Right lung (tissue), 5 donors: Measurements from ENCODE around the gene FOLR1. TPM values are rescaled to one million over a fixed set of nuclear protein-coding genes. Genes with fewer than 3 reads are reported as not detected.
"Not testable (repeated sequence)": the region's sequence is repeated elsewhere in the genome, so short reads cannot be mapped to it uniquely, and the experiment has no call there.

ENCODE experiments used
- DNase-seq, 2 donors: peaks; one replicate each; pipeline ENCODE4 v3.0.0-alpha.2; 2013
- polyA plus RNA-seq, 5 donors: library from polyadenylated mRNA; unstranded; fragments of 120-200 nt; gene quantifications; one replicate each; pipeline versions ENCODE4 v1.2.1 to v1.2.3, GENCODE V29; 2013; ENCODE audit warnings: inconsistent platforms in 1 of 5, low replicate concordance in 1 of 5; ENCODE audit not compliant: insufficient read length in 5 of 5, insufficient read depth in 1 of 5

FOLR1 gene
- polyA plus RNA-seq, 5 donors: 52.6 to 97.6 (median 70.6) TPM

- DNase-seq: no peak
These were observed 12.7 kb upstream of the FOLR1 start for GRCh38 chr11:72179049-72179803.

DNA sequence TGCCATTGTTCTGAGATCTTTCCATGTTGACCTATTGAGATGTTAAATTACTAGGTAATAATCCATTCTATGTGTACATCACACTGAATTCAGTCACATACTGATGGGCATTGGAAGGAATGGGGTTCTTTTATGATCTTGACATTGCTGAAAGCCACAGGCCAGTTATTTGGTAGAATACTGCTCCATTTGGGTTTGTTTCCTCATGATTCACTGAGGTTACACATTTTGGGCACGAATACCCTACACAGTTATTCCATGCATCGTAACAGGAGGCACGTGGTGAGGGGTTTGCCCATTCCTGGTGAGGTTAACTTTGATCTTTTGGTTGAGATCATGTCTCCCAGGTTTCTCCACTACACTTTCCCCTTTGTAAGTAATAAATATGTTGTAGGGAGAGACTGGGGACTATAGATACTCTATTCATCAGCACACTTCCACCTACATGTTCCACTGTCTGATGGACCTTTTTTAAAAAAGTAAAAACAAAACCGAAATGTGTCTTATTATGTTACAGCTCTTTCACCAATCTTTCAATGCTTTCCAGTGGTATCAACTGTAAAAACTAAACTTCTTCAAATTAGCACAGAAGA is 12.0 kb upstream of the FOLR1 start:
- no peak for DNase-seq

DNA sequence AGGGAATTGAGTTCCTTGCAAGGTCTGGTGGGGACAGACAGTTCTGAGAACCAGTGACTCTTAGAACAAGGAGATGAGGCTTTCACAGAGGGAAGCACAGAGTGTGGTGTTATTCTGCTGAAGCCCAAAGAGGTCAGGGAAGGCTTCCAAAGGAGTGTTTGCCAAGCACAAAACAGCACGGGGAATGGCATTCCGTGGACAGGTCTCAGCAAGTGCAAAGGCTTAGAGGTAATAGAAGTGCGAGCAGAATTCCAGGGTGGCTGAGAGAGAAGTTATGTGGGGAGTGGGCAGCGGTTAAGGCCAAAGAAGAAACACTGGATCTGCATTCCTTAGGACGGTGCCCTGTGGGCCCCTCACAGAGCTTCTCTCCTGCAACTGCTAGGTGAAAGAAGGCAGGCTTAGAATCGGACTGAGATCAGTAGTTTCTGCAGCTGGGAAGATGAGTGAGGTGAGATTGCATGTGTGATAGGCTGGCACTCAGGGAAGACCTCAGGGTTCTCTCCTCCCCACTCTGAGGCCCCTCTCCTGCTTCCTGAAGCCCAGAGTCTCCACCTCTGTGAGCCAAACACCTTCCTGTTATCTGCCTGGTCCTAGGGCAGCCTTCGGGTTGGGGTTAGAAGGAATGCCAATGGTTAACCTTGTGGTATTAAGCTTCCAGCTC is 10.9 kb upstream of the FOLR1 start:
- DNase-seq: not testable (repeated sequence)

DNA sequence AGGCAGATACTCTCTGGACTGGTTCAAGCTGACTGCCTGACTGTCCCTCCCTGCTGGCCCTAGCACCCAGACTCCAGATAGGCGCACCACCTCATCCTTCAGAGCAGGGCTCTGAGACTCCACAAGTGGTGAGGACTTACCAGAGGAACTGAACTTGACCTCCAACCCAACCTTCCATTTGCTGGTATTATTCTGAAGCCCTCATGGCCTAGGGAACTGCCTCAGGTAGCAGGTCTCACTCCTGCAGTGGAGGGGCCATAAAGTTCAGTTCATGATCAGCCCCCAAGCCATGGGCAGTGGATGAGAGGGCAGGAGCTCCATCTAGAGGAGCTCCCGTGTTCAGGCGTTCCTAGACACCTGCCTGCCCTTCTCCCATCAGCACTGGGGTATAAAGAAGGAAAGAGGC is 10.4 kb upstream of the FOLR1 start:
- DNase-seq: not testable (repeated sequence)

GRCh38 chr11:72188267-72188666 is 3.7 kb upstream of the FOLR1 start:
- no peak for DNase-seq

GRCh38 chr11:72189455-72190250 is 2.3 kb upstream of the FOLR1 start:
- peak; percentile 89 to 92 for DNase-seq

- no peak for DNase-seq
These were observed 1.3 kb upstream of the FOLR1 start for GRCh38 chr11:72190631-72191071.

DNA sequence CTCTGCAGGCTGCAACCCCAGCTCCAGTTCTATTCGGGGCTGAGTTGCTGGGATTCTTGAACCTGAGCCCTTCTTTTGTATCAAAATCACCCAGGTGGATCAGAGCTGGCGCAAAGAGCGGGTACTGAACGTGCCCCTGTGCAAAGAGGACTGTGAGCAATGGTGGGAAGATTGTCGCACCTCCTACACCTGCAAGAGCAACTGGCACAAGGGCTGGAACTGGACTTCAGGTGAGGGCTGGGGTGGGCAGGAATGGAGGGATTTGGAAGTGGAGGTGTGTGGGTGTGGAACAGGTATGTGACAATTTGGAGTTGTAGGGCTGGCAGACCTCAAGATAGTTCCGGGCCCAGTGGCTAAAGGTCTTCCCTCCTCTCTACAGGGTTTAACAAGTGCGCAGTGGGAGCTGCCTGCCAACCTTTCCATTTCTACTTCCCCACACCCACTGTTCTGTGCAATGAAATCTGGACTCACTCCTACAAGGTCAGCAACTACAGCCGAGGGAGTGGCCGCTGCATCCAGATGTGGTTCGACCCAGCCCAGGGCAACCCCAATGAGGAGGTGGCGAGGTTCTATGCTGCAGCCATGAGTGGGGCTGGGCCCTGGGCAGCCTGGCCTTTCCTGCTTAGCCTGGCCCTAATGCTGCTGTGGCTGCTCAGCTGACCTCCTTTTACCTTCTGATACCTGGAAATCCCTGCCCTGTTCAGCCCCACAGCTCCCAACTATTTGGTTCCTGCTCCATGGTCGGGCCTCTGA is 3.8 kb downstream of the FOLR1 start:
- DNase-seq: no peak

GRCh38 chr11:72201445-72201844 is 9.5 kb downstream of the FOLR1 start:
- not testable (repeated sequence) for DNase-seq

DNA sequence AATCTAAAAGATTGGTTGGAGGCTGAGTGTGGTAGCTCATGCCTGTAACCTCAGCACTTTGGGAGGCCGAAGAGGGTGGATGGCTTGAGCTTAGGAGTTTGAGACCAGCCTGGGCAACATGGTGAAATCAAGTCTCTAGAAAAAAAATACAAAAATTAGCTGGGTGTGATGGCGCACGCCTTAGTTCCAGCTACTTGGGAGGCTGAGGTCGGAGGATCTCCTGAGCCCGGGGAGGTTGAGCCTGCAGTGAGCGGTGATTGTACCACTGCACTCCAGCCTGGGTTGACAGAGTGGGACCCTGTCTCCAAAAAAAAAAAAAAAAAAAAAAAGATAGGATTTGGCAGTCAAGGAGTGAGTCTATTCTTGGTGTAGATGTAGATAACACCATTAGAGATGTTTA is 10.6 kb downstream of the FOLR1 start:
- no peak for DNase-seq

DNA sequence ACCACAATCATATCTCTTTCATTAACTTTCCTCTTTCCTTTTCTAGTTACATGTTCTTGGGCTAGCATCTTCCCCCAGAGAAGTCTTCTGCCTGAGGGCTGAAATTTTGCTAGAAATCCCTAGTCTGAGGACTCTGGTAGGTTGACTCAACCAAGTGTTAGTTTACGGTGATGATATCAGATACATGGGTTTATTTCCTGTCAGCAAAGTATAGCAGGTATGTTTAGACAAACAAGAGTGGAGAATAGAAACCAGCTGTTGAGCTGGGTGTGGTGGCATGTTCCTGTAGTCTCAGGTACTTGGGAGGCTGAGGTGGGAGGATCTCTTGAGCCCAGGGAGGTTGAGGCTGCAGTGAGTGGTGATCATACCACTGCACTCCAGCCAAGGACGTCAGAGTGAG is 11.2 kb downstream of the FOLR1 start:
- DNase-seq: no peak

DNA sequence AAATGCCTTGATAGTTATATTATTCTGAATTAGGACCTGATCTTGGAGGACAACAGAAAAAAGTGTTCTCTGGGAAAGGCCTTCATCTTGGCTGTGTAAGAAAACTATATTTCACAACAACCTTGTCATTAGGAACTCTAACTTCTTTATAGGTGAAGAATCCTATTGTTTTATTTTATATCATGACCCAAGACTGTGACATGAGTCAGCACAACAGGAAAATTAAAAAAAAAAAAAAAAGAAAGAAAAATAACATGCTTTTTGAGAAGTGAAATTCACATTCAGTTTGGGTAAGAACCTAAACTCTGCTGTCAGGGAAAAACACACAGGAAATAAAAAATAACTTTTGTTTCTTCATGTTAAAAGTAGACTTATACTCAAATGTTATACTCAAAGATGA is 12.9 kb downstream of the FOLR1 start:
- DNase-seq: no peak

DNA sequence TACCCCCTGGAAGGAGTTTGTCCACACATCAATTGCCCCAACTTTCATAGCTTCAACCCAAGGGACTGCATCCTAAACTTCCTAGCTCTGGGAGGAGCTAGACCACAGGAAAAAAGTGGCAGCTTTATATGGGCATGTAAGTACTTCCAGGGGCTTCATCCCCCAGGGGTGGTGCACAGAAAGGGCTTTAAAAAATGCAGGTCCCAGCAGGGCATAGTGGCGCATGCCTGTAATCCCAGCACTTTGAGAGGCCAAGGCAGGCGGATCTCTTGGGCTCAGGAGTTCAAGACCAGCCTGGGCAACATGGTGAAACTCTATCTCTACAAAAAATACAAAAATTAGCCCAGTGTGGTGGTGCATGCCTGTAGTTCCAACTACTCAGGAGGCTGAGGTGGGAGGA is 14.9 kb downstream of the FOLR1 start:
- not testable (repeated sequence) for DNase-seq

DNA sequence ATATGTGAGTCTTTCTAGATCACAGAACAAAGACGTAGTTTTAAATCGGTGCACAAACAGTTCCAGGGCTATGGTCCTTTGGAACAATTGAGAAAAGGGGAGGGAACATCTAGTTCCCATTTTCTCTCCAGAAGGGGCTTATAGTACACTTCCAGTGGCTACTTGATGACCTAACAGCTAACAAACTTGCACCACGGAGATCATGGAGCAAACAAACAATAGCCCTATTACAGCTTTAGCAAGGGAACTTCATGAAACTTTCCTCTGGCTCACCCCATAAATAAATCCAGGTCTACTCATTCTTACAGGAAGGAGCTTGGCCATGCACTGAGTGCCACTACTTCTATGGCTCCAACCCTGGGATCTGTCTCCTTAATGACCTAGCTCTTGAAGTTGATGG is 16.3 kb downstream of the FOLR1 start:
- DNase-seq: no peak

DNA sequence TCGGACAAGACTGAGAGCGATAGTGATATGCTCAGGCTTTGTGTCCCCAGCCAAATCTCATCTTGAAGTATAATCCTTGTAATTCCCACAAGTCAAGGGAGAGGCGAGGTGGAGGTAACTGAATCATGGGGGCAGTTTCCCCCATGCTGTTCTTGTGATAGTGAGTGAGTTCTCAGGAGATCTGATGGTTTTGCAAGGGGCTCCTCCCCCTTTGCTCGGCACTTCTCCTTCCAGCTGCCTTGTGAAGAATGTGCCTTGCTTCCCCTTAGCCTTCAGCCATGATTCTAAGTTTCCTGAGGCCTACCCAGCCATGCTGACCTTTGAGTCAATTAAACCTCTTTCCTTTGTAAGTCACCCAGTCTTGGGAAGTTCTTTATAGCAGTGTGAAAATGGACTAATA is 17.2 kb downstream of the FOLR1 start:
- no peak for DNase-seq

GRCh38 chr11:72216638-72217037 is 24.7 kb downstream of the FOLR1 start, which contains the start of gene FOLR2:
FOLR2 (plus strand) TSS chr11:72216794; CDS start chr11:72218585, 1,791 bp downstream.
- DNase-seq: no peak

DNA sequence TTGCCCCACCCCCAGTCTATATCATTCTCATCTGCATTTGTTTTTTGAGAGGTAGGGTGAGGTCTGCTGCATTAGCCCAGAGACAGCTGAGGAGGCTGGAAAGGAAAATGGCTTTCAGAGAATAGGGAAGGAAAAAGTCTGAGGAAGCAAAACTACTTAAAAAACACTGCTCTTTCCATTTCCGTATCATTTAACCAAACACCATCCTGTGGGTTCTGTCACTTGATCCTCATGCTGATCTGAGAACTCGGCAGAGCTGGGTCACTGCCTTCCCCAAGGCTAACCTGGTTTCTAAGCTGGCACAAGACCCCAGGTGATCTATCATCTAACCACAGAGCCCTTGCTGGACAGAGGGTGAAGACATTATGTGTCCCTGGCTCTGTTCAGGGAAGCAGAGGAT is 25.9 kb downstream of the FOLR1 start:
- DNase-seq: no peak

DNA sequence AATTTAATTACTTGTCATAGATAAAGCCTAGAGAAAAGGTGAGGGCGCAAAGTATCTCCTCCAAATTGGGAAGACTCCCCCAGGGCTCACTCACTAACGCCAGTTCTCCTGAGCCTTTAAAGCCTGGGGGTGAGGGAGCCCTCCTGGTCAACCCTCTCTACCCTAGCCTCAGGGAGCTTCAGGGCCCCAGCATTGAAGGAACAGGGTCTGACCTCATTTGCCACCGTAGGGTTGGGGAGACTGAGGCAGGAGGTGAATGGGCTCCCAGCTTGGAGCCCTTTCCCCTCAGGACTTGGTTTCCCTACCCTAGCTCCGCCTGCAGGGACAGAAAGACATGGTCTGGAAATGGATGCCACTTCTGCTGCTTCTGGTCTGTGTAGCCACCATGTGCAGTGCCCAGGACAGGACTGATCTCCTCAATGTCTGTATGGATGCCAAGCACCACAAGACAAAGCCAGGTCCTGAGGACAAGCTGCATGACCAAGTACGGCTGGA is 26.4 kb downstream of the FOLR1 start:
- DNase-seq: no peak

- no peak for DNase-seq
These were observed 28.9 kb downstream of the FOLR1 start for GRCh38 chr11:72220696-72221363.

GRCh38 chr11:72221386-72222075 is 29.6 kb downstream of the FOLR1 start:
- DNase-seq: no peak
